Lower leg skin (tissue), 3 donors: ENCODE results near the gene VPS26B.

ENCODE experiments used
- POLR2A ChIP-seq, 2 donors: fragments of 450-650 bp; IDR thresholded peaks; one replicate each; pipeline ENCODE4 v1.6.1; 2016 to 2017; ENCODE audit warnings: antibody characterized with exemption in 2 of 2, mild to moderate bottlenecking in 1 of 2, moderate library complexity in 1 of 2
- TF ChIP-seq, protein P1 (sequence below), 3 donors: fragments of 450-650 bp; IDR thresholded peaks; one replicate each; pipeline ENCODE4 v1.5.1; 2016; ENCODE audit warnings: antibody characterized with exemption in 3 of 3, mild to moderate bottlenecking in 3 of 3, moderate library complexity in 2 of 3

DNA sequence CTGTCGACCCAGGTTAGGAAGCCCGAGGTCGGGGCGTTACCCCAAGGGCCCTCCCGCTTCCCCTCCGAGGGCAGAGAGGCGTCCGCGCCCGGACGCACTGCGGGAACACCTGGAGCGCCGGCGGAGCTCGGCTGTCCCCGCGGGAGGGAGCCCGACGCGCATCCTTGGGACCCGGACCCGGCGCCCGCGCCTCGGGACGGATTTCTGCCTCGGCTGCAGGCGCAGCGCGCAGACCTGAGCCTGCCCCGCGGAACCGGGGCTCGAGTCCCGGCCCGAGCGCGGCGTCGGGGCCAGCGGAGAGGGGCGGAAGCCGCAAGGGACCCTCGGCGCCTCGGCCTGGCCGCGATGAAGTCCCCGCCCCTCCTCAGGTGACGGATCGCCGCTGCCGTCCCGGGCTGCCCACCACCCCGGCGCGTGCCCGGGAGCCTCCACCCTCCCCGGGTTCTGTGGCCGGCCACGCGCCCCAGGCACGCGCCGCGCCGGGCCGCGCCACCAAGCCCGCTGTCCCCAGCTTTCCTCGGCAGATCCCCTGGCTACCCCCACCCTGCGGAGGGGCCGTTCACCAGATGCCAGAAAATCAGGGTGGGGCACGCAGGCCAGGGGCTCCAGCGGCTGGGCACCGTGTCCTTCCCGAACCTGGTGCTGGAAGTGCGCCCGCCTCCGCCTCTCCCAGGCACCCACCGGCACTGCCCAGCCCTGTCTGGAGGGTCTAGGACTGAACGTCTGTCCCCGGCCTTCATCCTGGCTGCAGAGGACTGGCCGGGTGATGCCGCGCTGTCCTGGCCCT, 52.1 kb downstream of the VPS26B start:
- TF ChIP-seq, protein P1, sequence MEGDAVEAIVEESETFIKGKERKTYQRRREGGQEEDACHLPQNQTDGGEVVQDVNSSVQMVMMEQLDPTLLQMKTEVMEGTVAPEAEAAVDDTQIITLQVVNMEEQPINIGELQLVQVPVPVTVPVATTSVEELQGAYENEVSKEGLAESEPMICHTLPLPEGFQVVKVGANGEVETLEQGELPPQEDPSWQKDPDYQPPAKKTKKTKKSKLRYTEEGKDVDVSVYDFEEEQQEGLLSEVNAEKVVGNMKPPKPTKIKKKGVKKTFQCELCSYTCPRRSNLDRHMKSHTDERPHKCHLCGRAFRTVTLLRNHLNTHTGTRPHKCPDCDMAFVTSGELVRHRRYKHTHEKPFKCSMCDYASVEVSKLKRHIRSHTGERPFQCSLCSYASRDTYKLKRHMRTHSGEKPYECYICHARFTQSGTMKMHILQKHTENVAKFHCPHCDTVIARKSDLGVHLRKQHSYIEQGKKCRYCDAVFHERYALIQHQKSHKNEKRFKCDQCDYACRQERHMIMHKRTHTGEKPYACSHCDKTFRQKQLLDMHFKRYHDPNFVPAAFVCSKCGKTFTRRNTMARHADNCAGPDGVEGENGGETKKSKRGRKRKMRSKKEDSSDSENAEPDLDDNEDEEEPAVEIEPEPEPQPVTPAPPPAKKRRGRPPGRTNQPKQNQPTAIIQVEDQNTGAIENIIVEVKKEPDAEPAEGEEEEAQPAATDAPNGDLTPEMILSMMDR (IDR thresholded peaks at IDR 0.05) = no peak
- TF ChIP-seq POLR2A (IDR thresholded peaks at IDR 0.05) = no peak
